Activated CD8-positive, alpha-beta memory T cell treated with anti-CD3 and anti-CD28 coated beads for 4 hours (primary cell): ENCODE results near the gene KIFAP3.
"Not testable (repeated sequence)": the region's sequence is repeated elsewhere in the genome, so short reads cannot be mapped to it uniquely, and the experiment has no call there.

Source experiments
- DNase-seq, 2 donors: peaks; one replicate each; pipeline ENCODE4 v3.0.0-alpha.2; 2020; ENCODE audit warnings: low read depth in 2 of 2

The KIFAP3 gene

GRCh38 chr1:169889871-169890270, 184.6 kb downstream of the KIFAP3 start:
- no peak for DNase-seq

- DNase-seq: no peak
Measured at GRCh38 chr1:169886931-169887330, 187.6 kb downstream of the KIFAP3 start.

GRCh38 chr1:169886422-169886821, 188.1 kb downstream of the KIFAP3 start:
- DNase-seq: no peak

- no peak for DNase-seq
Measured at GRCh38 chr1:169885207-169885606, 189.3 kb downstream of the KIFAP3 start.

- no peak for DNase-seq
Measured at GRCh38 chr1:169884634-169885033, 189.9 kb downstream of the KIFAP3 start.

- DNase-seq: no peak
Measured at GRCh38 chr1:169882039-169882511, 192.4 kb downstream of the KIFAP3 start.

GRCh38 chr1:169879034-169879840, 195.3 kb downstream of the KIFAP3 start:
- no peak for DNase-seq

GRCh38 chr1:169878498-169878897, 196.0 kb downstream of the KIFAP3 start:
- DNase-seq: no peak

GRCh38 chr1:169877800-169878491, 196.5 kb downstream of the KIFAP3 start:
- no peak for DNase-seq

- DNase-seq: no peak
Measured at GRCh38 chr1:169874229-169874628, 200.3 kb downstream of the KIFAP3 start.

GRCh38 chr1:169873582-169874199, 200.8 kb downstream of the KIFAP3 start:
- DNase-seq: no peak

- no peak for DNase-seq
Measured at GRCh38 chr1:169872906-169873305, 201.6 kb downstream of the KIFAP3 start.

- not testable (repeated sequence) for DNase-seq
Measured at GRCh38 chr1:169871988-169872387, 202.5 kb downstream of the KIFAP3 start.
